Activated T-helper 2 cell treated with anti-CD3 and anti-CD28 coated beads, Interferon-gamma antibody, Interleukin-2, Interleukin-4, amounts not matched to agents 10 μg/mL and 5 μg/mL and 100 μg/mL, durations not matched to agents 14 hours and 24 hours and 36 hours (primary cell): ENCODE measurements around the gene SCAF8. TPM values are rescaled to one million over a fixed set of nuclear protein-coding genes. Genes with fewer than 3 reads are reported as not detected.

Experiments used
- DNase-seq: peaks from one replicate; pipeline ENCODE4 v3.0.0; 2021; ENCODE audit warnings: low spot score
- H3K27ac Mint-ChIP-seq: one replicate; pipeline ENCODE4 v1.8.0; 2021; ENCODE audit warnings: mixed read lengths
- H3K27me3 Mint-ChIP-seq: one replicate; pipeline ENCODE4 v1.8.0; 2021; ENCODE audit warnings: low read depth, mixed read lengths
- H3K36me3 Mint-ChIP-seq: one replicate; pipeline ENCODE4 v1.8.0; 2021; ENCODE audit warnings: low read depth, mixed read lengths
- H3K4me1 Mint-ChIP-seq: one replicate; pipeline ENCODE4 v1.8.0; 2021; ENCODE audit warnings: low read depth, mixed read lengths
- H3K4me3 Mint-ChIP-seq: one replicate; pipeline ENCODE4 v1.8.0; 2021; ENCODE audit warnings: low read depth, mild to moderate bottlenecking, moderate library complexity, mixed read lengths
- H3K9me3 Mint-ChIP-seq: one replicate; pipeline ENCODE4 v1.8.0; 2021; ENCODE audit warnings: mixed read lengths
- intact Hi-C: fragments of 100-400 bp; cut with micrococcal nuclease; formaldehyde crosslinking; loops from one replicate; pipeline ENCODE4 v1.15.1; 2023
- total RNA-seq: library from RNA; stranded (reverse); gene quantifications from 2 replicates; pipeline ENCODE4 v1.2.3, GENCODE V29; 2022

Gene SCAF8
- total RNA-seq, 1 donor from 2014 or later: 37.3 TPM

- Mint-ChIP-seq H3K36me3 (no peaks in the 10 kb centered on the region), H3K27me3 (no peaks in the 10 kb centered on the region), H3K4me1 (no peaks in the 10 kb centered on the region), H3K27ac (no peak overlapping the region), H3K9me3 (no peaks in the 10 kb centered on the region), H3K4me3 (no peak overlapping the region)
- intact Hi-C loops: no loop called here
- DNase-seq: no peak
Observed at GRCh38 chr6:154873546-154873945, 140.3 kb downstream of the SCAF8 start.

- H3K27me3 Mint-ChIP-seq: no peaks in the 10 kb centered on the region
- intact Hi-C loops: no loop called here
- H3K36me3 Mint-ChIP-seq: no peaks in the 10 kb centered on the region
- H3K4me1 Mint-ChIP-seq: no peaks in the 10 kb centered on the region
- no peak overlapping the region for H3K27ac Mint-ChIP-seq
- H3K9me3 Mint-ChIP-seq: no peaks in the 10 kb centered on the region
- H3K4me3 Mint-ChIP-seq: no peak overlapping the region
- DNase-seq: no peak
Observed at GRCh38 chr6:154874773-154875592, 141.8 kb downstream of the SCAF8 start.

- intact Hi-C loops: no loop called here
- no peaks in the 10 kb centered on the region for H3K27me3 Mint-ChIP-seq
- no peak for DNase-seq
- H3K36me3 Mint-ChIP-seq: no peaks in the 10 kb centered on the region
- H3K4me3 Mint-ChIP-seq: no peak overlapping the region
- H3K9me3 Mint-ChIP-seq: no peaks in the 10 kb centered on the region
- no peak overlapping the region for H3K27ac Mint-ChIP-seq
- H3K4me1 Mint-ChIP-seq: no peaks in the 10 kb centered on the region
Observed at GRCh38 chr6:154876486-154877280, 143.5 kb downstream of the SCAF8 start.

- H3K36me3 Mint-ChIP-seq: peaks cover 4% of the 10 kb centered on the region
- H3K9me3 Mint-ChIP-seq: no peaks in the 10 kb centered on the region
- H3K27me3 Mint-ChIP-seq: no peaks in the 10 kb centered on the region
- no peaks in the 10 kb centered on the region for H3K4me1 Mint-ChIP-seq
- DNase-seq: no peak
- intact Hi-C loops: no loop called here
- no peak overlapping the region for H3K4me3 Mint-ChIP-seq
- no peak overlapping the region for H3K27ac Mint-ChIP-seq
Observed at GRCh38 chr6:154878871-154879491, 145.8 kb downstream of the SCAF8 start.

GRCh38 chr6:154882107-154882506 lies 148.9 kb downstream of the SCAF8 start:
- Mint-ChIP-seq H3K4me1 (no peaks in the 10 kb centered on the region), H3K9me3 (no peaks in the 10 kb centered on the region), H3K27me3 (no peaks in the 10 kb centered on the region), H3K27ac (no peak overlapping the region), H3K4me3 (no peak overlapping the region), H3K36me3 (peaks cover 4% of the 10 kb centered on the region)
- intact Hi-C loops: no loop called here
- no peak for DNase-seq

Other genes with a start within 250 kb of the SCAF8 start
- 0.09 and 0.11 TPM in 2 replicates for gene CNKSR3, start 222.7 kb upstream of the SCAF8 start, total RNA-seq